GM06990 (cell line): Measurements from ENCODE around the gene EPHA1.

Experiments
- DNase-seq: peaks from one replicate; pipeline ENCODE4 v3.0.0-alpha.2; 2011; ENCODE audit not compliant: insufficient read length; ENCODE audit errors: extremely low read depth
- H3K27me3 ChIP-seq: replicated peaks from 2 replicates; pipeline ENCODE4 v1.6.0; 2011; ENCODE audit warnings: low read length; ENCODE audit not compliant: control insufficient read depth, insufficient read depth
- H3K36me3 ChIP-seq: 2 replicates; pipeline ENCODE4 v1.5.1; 2011; ENCODE audit warnings: low read length; ENCODE audit not compliant: control insufficient read depth, insufficient read depth
- H3K4me3 ChIP-seq: replicated peaks from 2 replicates; pipeline ENCODE4 v1.5.1; 2011; ENCODE audit warnings: low read depth, mild to moderate bottlenecking, control low read depth, low read length
- CTCF ChIP-seq: IDR thresholded peaks from 2 replicates; pipeline ENCODE4 v1.5.1; 2011; ENCODE audit warnings: low read length, control low read depth, mild to moderate bottlenecking, inconsistent platforms; ENCODE audit not compliant: insufficient read depth, poor library complexity, severe bottlenecking

The EPHA1 gene

GRCh38 chr7:143362131-143363015 lies 46.3 kb downstream of the EPHA1 start, which contains the start of gene FAM131B:
Gene FAM131B, minus strand, starts transcription at chr7:143362713. Its CDS starts 110 bp downstream, at chr7:143362603.
- Histone ChIP-seq H3K4me3 (peak within 1 kb of the TSS; percentile 46), H3K36me3 (no peaks in the 10 kb centered on the region), H3K27me3 (peaks cover 3% of the 10 kb centered on the region)
- DNase-seq = no peak
- TF ChIP-seq CTCF = no peak

DNA sequence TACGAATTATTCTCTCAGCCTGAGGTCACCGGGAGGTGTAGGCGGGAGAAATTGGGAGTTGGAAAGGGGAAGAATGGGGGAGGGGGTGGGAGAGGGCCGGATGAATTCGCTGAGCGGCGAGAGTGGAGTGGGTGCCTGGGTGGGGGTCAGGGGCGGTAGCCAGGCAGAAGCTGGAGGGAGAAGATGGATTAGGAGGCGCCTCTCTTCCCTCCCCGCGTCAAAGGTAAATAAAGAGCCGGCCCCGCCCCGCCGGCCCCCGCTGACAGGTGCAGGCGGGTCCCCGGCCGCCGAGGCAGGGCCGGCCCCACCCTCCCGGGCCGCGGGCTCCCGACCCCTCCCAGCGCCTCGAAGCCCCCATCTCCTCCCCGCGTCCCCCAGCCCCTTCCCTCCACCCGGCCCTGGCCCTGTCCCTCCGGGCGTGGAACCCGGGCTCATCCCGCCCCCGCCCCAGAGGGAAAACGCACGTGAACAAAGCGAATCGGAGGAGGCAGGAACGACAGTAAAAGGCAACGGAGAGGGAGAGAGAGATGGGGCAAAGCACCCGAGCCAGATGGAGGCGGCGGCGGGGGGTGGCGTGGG lies 47.0 kb downstream of the EPHA1 start:
- no peak for DNase-seq
- peak overlapping the region; percentile 46 for H3K4me3 ChIP-seq
- no peaks in the 10 kb centered on the region for H3K36me3 ChIP-seq
- no peak for TF ChIP-seq CTCF
- peaks cover 3% of the 10 kb centered on the region for H3K27me3 ChIP-seq

- H3K4me3 ChIP-seq = no peak overlapping the region
- TF ChIP-seq CTCF = no peak
- no peak for DNase-seq
- H3K27me3 ChIP-seq = peaks cover 4% of the 10 kb centered on the region
- H3K36me3 ChIP-seq = no peaks in the 10 kb centered on the region
These were observed 47.7 kb downstream of the EPHA1 start for GRCh38 chr7:143360788-143361551.

DNA sequence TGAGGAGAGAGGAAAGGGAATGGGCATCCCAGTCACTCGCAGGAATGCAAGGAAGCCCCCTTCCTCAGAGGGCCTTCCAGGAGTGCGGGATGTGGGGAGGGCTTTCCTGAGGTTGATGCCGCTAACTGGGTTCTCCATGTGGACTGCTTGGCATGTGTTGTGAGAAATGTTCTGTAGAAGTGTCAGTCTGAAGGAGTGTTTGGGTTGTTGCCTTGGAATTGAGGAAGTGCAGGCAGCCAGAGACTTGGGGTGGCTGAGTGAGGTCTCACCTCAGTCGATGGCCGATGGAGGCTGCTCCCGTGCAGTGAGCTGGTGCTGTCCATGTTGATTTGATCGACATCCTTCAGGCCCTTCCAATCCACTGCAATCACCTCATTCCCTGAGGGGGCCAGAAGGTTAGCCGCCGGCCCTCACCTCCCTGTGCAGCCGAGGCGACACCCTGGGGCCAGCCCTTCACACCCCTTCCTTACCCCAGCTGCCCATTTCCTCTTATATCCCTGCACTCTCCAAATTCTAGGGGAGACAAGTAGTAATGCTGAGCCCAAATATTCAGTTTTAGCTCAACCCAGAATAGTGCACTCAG lies 48.8 kb downstream of the EPHA1 start:
- Histone ChIP-seq H3K27me3 (peaks cover 4% of the 10 kb centered on the region), H3K36me3 (no peaks in the 10 kb centered on the region), H3K4me3 (no peak overlapping the region)
- no peak for TF ChIP-seq CTCF
- DNase-seq = no peak

DNA sequence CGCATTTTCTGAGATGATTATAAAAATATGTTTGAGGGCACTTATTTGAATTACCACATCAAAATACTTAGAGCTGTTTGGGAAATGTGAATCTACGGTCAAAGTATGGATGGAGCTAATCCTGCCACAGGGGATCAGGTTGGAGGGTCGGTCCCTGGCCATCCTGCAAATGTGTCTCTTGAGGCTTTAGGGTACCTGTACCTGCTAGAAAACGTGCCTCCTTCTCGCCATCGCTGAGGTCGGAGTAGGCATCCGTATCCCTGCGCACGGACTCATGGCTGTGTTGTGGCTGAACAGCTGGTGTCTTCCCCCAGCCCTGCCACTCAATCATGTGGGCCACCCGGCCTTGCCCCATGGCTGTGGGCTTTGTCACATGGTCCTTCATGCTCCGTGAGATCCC lies 50.0 kb downstream of the EPHA1 start:
- H3K4me3 ChIP-seq = no peak overlapping the region
- DNase-seq = no peak
- no peak for TF ChIP-seq CTCF
- H3K27me3 ChIP-seq = peaks cover 6% of the 10 kb centered on the region
- H3K36me3 ChIP-seq = no peaks in the 10 kb centered on the region
